GM18505 (cell line): ENCODE data around the gene AK2.

Source experiments
- ATAC-seq: cut with Tn5 transposase; IDR thresholded peaks from one replicate; pipeline ENCODE4 v1.9.1; 2021; ENCODE audit not compliant: unreplicated experiment
- POLR2A ChIP-seq: IDR thresholded peaks from 4 replicates; pipeline ENCODE4 v1.6.1; 2011; ENCODE audit warnings: borderline replicate concordance; ENCODE audit not compliant: insufficient read depth, insufficient read length; ENCODE audit errors: extremely low read depth

Gene AK2

DNA sequence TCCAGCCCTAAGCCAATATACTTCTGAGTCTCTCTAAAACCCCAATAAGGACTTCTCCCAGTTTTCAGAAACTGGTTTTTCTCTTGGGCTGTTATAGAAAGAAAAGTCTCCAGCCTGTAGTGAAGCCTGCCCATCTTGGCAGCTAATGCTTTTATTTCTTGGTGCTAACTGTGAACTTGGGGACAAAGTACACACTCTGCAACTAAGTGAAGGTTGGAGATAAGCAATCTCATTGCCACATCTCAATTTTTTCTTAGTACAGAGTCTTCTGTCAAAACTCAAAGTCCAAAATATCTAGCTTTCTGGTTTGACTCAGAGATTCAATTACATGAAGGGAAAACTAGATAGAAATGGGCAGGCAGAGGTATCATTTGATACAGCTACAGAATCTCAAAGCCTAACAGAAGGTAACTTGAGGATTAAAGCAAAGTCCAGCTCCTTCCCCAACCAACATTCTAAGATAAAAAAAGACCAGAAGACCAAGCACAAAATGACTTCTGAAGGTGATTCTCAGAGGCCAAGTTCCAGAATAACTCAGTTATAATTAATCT lies 14.0 kb downstream of the AK2 start:
- ATAC-seq, result no peak
- TF ChIP-seq POLR2A, result no peak

- no peak for ATAC-seq
- TF ChIP-seq POLR2A, result no peak
These were observed 14.9 kb downstream of the AK2 start for GRCh38 chr1:33021567-33022431.

GRCh38 chr1:33018112-33018511 lies 18.6 kb downstream of the AK2 start:
- ATAC-seq, result no peak
- TF ChIP-seq POLR2A, result no peak

DNA sequence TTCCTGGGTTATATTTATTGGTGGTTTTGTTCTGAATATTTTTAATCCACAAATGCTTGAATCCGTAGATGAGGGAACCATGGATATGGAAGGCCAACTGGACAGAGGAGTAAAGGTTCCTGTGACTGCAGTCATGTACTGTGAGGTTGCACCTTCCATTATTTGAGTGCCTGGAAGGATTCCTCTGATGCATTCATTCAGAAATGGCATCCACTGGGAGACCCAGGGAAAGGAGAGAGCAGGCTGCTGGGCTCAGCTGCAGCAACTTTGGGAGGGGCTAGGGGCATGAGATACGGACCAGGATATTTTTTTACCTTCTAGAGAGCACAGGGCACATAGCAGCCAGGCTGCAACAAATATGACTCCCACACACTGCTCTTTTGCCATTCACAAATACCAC lies 19.5 kb downstream of the AK2 start:
- no peak for ATAC-seq
- TF ChIP-seq POLR2A, result no peak

DNA sequence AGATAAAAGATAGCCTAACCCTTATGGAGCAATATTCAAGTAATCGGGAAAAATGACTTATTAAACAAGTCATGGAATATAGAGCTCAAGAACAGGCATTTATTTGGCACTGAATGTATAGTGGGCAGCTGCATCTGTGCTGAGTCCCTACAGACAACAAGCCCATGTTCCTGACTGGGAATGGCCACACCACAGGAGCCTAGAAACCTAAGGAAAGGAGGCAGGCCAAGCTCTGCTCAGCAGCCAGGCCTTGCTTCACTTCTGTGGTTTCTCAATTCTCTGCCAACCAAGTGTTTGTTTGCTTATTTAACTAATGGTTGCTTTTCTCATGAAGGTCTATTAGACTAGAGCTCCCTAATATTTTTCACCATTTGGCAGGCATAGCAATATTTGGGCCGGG lies 21.5 kb downstream of the AK2 start:
- ATAC-seq, result no peak
- TF ChIP-seq POLR2A, result no peak

DNA sequence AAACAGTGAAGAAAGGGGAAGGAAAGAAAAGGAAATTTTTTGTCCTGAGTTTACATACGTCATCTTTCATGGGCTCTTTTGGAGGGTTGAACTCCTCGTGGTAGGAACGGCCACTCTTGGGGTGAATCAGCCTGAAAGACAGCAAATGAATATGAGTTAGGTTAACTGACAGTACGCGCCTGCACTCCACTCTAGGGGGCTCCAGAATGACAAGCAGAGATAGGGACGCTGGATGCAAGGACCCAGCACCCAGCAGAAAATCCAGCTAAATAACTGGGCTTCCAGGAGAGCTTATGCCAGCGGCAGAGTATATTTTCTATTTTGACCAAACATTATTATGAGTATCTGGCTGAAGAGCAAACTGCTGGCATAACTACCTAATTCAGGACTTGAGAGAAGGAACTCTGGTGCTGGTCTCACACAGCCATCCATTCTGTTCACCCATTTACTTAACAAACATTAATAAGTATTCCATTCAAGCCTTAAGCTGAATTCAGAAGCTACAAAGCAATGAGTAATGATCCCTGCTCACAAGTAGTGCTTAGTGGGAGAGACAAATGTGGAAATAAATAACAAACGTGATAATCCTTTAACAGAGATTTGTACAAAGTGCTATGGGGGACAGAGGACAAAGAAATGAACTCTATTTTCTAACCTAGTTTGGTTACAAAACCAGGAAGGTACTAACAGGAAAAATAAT lies 22.1 kb downstream of the AK2 start:
- TF ChIP-seq POLR2A, result no peak

GRCh38 chr1:33013791-33014190 lies 22.9 kb downstream of the AK2 start:
- TF ChIP-seq POLR2A, result no peak
- ATAC-seq, result no peak

More for the DNA sequence above, 22.1 kb downstream of the AK2 start:
- no peak for ATAC-seq

DNA sequence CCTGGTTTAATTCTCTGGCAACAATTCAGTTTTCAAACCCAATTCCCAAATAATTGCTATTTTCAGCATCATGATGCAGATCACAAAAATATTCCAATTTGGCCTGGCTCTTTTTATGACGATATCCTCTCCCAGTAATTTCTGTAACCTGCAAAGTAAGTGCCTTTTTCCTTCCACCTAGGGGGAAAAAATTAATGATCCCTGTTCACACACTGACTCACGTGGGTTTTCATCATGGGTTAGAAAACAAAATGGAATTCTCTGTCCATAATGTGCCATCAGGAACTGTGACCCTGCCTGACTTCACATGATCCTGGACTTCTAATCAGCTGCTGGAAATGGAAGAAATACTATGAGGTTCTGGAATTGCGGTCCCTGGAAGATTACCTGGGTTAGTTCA lies 24.5 kb downstream of the AK2 start:
- no peak for TF ChIP-seq POLR2A
- no peak for ATAC-seq

GRCh38 chr1:33010932-33011731 lies 25.6 kb downstream of the AK2 start:
- no peak for TF ChIP-seq POLR2A
- ATAC-seq, result no peak

DNA sequence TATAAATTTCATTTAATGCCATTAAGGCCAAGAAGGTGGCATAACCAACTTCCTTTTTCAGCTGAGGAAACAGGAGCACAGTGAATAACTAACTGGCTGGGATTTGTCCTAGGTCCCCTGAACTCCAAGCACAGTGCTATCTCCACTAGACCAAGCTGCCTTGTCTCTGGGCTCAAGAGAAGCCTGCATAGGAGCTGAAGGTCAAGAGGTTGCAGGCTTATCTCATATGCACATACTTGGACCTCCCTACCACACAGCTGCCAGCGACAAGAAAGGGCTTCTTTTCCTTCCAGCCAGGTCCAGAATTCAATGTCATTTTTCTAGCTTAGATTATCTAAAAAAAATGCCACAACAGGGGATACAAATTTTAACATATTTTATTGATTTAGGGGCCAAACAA lies 27.1 kb downstream of the AK2 start:
- no peak for ATAC-seq
- TF ChIP-seq POLR2A, result no peak

GRCh38 chr1:33008051-33008914 lies 28.4 kb downstream of the AK2 start:
- TF ChIP-seq POLR2A, result no peak
- ATAC-seq, result no peak
